SJSA1 (cell line): ENCODE measurements around the gene PDGFC. TPM values are rescaled to one million over a fixed set of nuclear protein-coding genes. Genes with fewer than 3 reads are reported as not detected.

Experiments
- DNase-seq, 2 experiments: peaks; one replicate each; pipeline ENCODE4 v3.0.0-alpha.2; 2015 to 2020; ENCODE audit warnings: low spot score in 2 of 2, low read depth in 1 of 2
- H3K27ac ChIP-seq: fragments of 250-450 bp; sonication (Bioruptor Pico); 2 replicates; pipeline ENCODE4 v1.5.1; 2020; ENCODE audit warnings: mild to moderate bottlenecking, moderate library complexity
- H3K27me3 ChIP-seq: fragments of 250-450 bp; sonication (Bioruptor Pico); replicated peaks from 2 replicates; pipeline ENCODE4 v1.5.1; 2020; ENCODE audit warnings: mild to moderate bottlenecking, moderate library complexity
- H3K36me3 ChIP-seq: fragments of 250-450 bp; sonication (Bioruptor Pico); 2 replicates; pipeline ENCODE4 v1.5.1; 2020; ENCODE audit warnings: mild to moderate bottlenecking
- H3K4me1 ChIP-seq: fragments of 250-450 bp; sonication (Bioruptor Pico); replicated peaks from 2 replicates; pipeline ENCODE4 v1.6.1; 2021; ENCODE audit warnings: mild to moderate bottlenecking
- H3K4me3 ChIP-seq: fragments of 250-450 bp; sonication (Bioruptor Pico); 2 replicates; pipeline ENCODE4 v1.5.1; 2020; ENCODE audit warnings: mild to moderate bottlenecking
- H3K9me3 ChIP-seq: fragments of 250-450 bp; sonication (Bioruptor Pico); replicated peaks from 2 replicates; pipeline ENCODE4 v1.5.1; 2020; ENCODE audit warnings: mild to moderate bottlenecking
- total RNA-seq: library from RNA; depleted of rRNA; stranded (reverse); fragments of >200 nt; shearing (Covaris generic); gene quantifications from 2 replicates; pipeline ENCODE4 v1.2.3, GENCODE V29; 2014

The PDGFC gene
- total RNA-seq, 1 experiment from 2014 or later, result 63.0 TPM

GRCh38 chr4:156811963-156812362 is 159.6 kb downstream of the PDGFC start:
- DNase-seq, result no peak
- no peaks in the 10 kb centered on the region for H3K36me3 ChIP-seq
- H3K4me3 ChIP-seq, result no peak overlapping the region
- H3K27me3 ChIP-seq, result no peaks in the 10 kb centered on the region
- H3K27ac ChIP-seq, result no peak overlapping the region
- no peaks in the 10 kb centered on the region for H3K4me1 ChIP-seq
- no peaks in the 10 kb centered on the region for H3K9me3 ChIP-seq

- Histone ChIP-seq H3K27me3 (no peaks in the 10 kb centered on the region), H3K36me3 (no peaks in the 10 kb centered on the region), H3K4me3 (no peak overlapping the region), H3K9me3 (no peaks in the 10 kb centered on the region), H3K27ac (no peak overlapping the region), H3K4me1 (no peaks in the 10 kb centered on the region)
- DNase-seq, result no peak
Measured at GRCh38 chr4:156811286-156811685, 160.3 kb downstream of the PDGFC start.

- Histone ChIP-seq H3K9me3 (no peaks in the 10 kb centered on the region), H3K27me3 (no peaks in the 10 kb centered on the region), H3K27ac (no peak overlapping the region), H3K4me1 (no peaks in the 10 kb centered on the region), H3K4me3 (no peak overlapping the region), H3K36me3 (no peaks in the 10 kb centered on the region)
- no peak for DNase-seq
Measured at GRCh38 chr4:156805696-156806095, 165.9 kb downstream of the PDGFC start.

- no peak for DNase-seq
- H3K4me1 ChIP-seq, result no peaks in the 10 kb centered on the region
- H3K27ac ChIP-seq, result no peak overlapping the region
- H3K9me3 ChIP-seq, result no peaks in the 10 kb centered on the region
- H3K4me3 ChIP-seq, result no peak overlapping the region
- H3K36me3 ChIP-seq, result no peaks in the 10 kb centered on the region
- H3K27me3 ChIP-seq, result no peaks in the 10 kb centered on the region
Measured at GRCh38 chr4:156803056-156803455, 168.5 kb downstream of the PDGFC start.

- Histone ChIP-seq H3K4me3 (no peak overlapping the region), H3K27me3 (no peaks in the 10 kb centered on the region), H3K27ac (no peak overlapping the region), H3K4me1 (no peaks in the 10 kb centered on the region), H3K9me3 (no peaks in the 10 kb centered on the region), H3K36me3 (no peaks in the 10 kb centered on the region)
- no peak for DNase-seq
Measured at GRCh38 chr4:156800463-156800862, 171.1 kb downstream of the PDGFC start.

- Histone ChIP-seq H3K4me1 (no peaks in the 10 kb centered on the region), H3K36me3 (no peaks in the 10 kb centered on the region), H3K27me3 (no peaks in the 10 kb centered on the region), H3K27ac (no peak overlapping the region), H3K9me3 (no peaks in the 10 kb centered on the region), H3K4me3 (no peak overlapping the region)
- no peak for DNase-seq
Measured at GRCh38 chr4:156799121-156799589, 172.4 kb downstream of the PDGFC start.

GRCh38 chr4:156798438-156798837 is 173.2 kb downstream of the PDGFC start:
- no peak for DNase-seq
- Histone ChIP-seq H3K36me3 (no peaks in the 10 kb centered on the region), H3K9me3 (no peaks in the 10 kb centered on the region), H3K4me1 (no peaks in the 10 kb centered on the region), H3K4me3 (no peak overlapping the region), H3K27ac (no peak overlapping the region), H3K27me3 (no peaks in the 10 kb centered on the region)

GRCh38 chr4:156797206-156797605 is 174.4 kb downstream of the PDGFC start:
- Histone ChIP-seq H3K36me3 (no peaks in the 10 kb centered on the region), H3K27me3 (no peaks in the 10 kb centered on the region), H3K9me3 (no peaks in the 10 kb centered on the region), H3K4me1 (no peaks in the 10 kb centered on the region), H3K27ac (no peak overlapping the region), H3K4me3 (no peak overlapping the region)
- no peak for DNase-seq

- no peak for DNase-seq
- Histone ChIP-seq H3K4me1 (peaks cover 5% of the 10 kb centered on the region), H3K36me3 (no peaks in the 10 kb centered on the region)
Measured at GRCh38 chr4:156795727-156796126, 175.9 kb downstream of the PDGFC start.

GRCh38 chr4:156794863-156795262 is 176.7 kb downstream of the PDGFC start:
- peaks cover 8% of the 10 kb centered on the region for H3K4me1 ChIP-seq
- H3K9me3 ChIP-seq, result no peaks in the 10 kb centered on the region
- no peaks in the 10 kb centered on the region for H3K27me3 ChIP-seq
- H3K36me3 ChIP-seq, result no peaks in the 10 kb centered on the region
- DNase-seq, result no peak
- H3K4me3 ChIP-seq, result no peak overlapping the region
- no peak overlapping the region for H3K27ac ChIP-seq

More at GRCh38 chr4:156795727-156796126, 175.9 kb downstream of the PDGFC start:
- H3K27ac ChIP-seq, result no peak overlapping the region
- H3K27me3 ChIP-seq, result no peaks in the 10 kb centered on the region
- no peaks in the 10 kb centered on the region for H3K9me3 ChIP-seq
- H3K4me3 ChIP-seq, result no peak overlapping the region

- H3K9me3 ChIP-seq, result no peaks in the 10 kb centered on the region
- no peak for DNase-seq
- no peaks in the 10 kb centered on the region for H3K36me3 ChIP-seq
- no peak overlapping the region for H3K4me3 ChIP-seq
- peaks cover 8% of the 10 kb centered on the region for H3K4me1 ChIP-seq
- H3K27me3 ChIP-seq, result no peaks in the 10 kb centered on the region
- H3K27ac ChIP-seq, result no peak overlapping the region
Measured at GRCh38 chr4:156792462-156793085, 179.0 kb downstream of the PDGFC start.

GRCh38 chr4:156790866-156791265 is 180.7 kb downstream of the PDGFC start:
- Histone ChIP-seq H3K4me1 (peaks cover 8% of the 10 kb centered on the region), H3K27ac (no peak overlapping the region), H3K36me3 (no peaks in the 10 kb centered on the region), H3K27me3 (no peaks in the 10 kb centered on the region), H3K9me3 (no peaks in the 10 kb centered on the region), H3K4me3 (no peak overlapping the region)
- peak; percentile 53 to 63 for DNase-seq

GRCh38 chr4:156788782-156789181 is 182.8 kb downstream of the PDGFC start:
- Histone ChIP-seq H3K4me3 (no peak overlapping the region), H3K27me3 (no peaks in the 10 kb centered on the region), H3K27ac (no peak overlapping the region), H3K9me3 (no peaks in the 10 kb centered on the region), H3K36me3 (no peaks in the 10 kb centered on the region), H3K4me1 (peaks cover 8% of the 10 kb centered on the region)
- no peak for DNase-seq

- Histone ChIP-seq H3K4me3 (no peak overlapping the region), H3K27me3 (no peaks in the 10 kb centered on the region), H3K4me1 (peaks cover 14% of the 10 kb centered on the region), H3K27ac (no peak overlapping the region), H3K36me3 (no peaks in the 10 kb centered on the region), H3K9me3 (no peaks in the 10 kb centered on the region)
- no peak for DNase-seq
Measured at GRCh38 chr4:156786713-156787112, 184.9 kb downstream of the PDGFC start.

- Histone ChIP-seq H3K36me3 (no peaks in the 10 kb centered on the region), H3K4me1 (peaks cover 18% of the 10 kb centered on the region), H3K4me3 (no peak overlapping the region), H3K9me3 (no peaks in the 10 kb centered on the region), H3K27ac (no peak overlapping the region), H3K27me3 (no peaks in the 10 kb centered on the region)
- no peak for DNase-seq
Measured at GRCh38 chr4:156784970-156785369, 186.6 kb downstream of the PDGFC start.
